ENCODE data around the gene RPEL1. TPM values are rescaled to one million over a fixed set of nuclear protein-coding genes. Genes with fewer than 3 reads are reported as not detected.

Gene RPEL1
- total and polyA plus RNA-seq, 2 of the 8 experiments (the other 6 are each of a cell fraction or from before 2014, with no cell fraction given), result 0.12 TPM; not detected in 1

- H3K27ac ChIP-seq (ENCODE audit: low read depth, low read length), result no peak overlapping the region
- TF ChIP-seq, protein P1, sequence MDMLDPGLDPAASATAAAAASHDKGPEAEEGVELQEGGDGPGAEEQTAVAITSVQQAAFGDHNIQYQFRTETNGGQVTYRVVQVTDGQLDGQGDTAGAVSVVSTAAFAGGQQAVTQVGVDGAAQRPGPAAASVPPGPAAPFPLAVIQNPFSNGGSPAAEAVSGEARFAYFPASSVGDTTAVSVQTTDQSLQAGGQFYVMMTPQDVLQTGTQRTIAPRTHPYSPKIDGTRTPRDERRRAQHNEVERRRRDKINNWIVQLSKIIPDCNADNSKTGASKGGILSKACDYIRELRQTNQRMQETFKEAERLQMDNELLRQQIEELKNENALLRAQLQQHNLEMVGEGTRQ (IDR thresholded peaks at IDR 0.05; ENCODE audit: low read length), result no peak
- no peak for TF ChIP-seq KDM4A (IDR thresholded peaks at IDR 0.05; ENCODE audit: low read depth, low read length, severe bottlenecking)
- TF ChIP-seq RBBP5 (IDR thresholded peaks at IDR 0.05; ENCODE audit: borderline replicate concordance, low read depth, low read length), result no peak
- TF ChIP-seq HDAC2 (IDR thresholded peaks at IDR 0.05; ENCODE audit: borderline replicate concordance in 1 of 2, low read depth in 2 of 2, low read length in 2 of 2), result no peak
- no peak for TF ChIP-seq POLR2AphosphoS5 (IDR thresholded peaks at IDR 0.05; ENCODE audit: low read depth, low read length)
- TF ChIP-seq ATF3 (IDR thresholded peaks at IDR 0.05; ENCODE audit: insufficient read depth, low read depth, low read length), result no peak
- no peak for TF ChIP-seq CTBP2 (IDR thresholded peaks at IDR 0.05; ENCODE audit: borderline replicate concordance, insufficient read depth, insufficient read length, low read length)
- TF ChIP-seq TAF7 (optimal IDR thresholded peaks at IDR 0.05; ENCODE audit: borderline replicate concordance, low read depth, low read length), result no peak
- TF ChIP-seq GTF2F1 (IDR thresholded peaks at IDR 0.05; ENCODE audit: borderline replicate concordance, low read depth, low read length), result no peak
- no peak for TF ChIP-seq TBP (IDR thresholded peaks at IDR 0.05; ENCODE audit: low read depth, low read length)
- no peak for TF ChIP-seq KDM5A (IDR thresholded peaks at IDR 0.05; ENCODE audit: low read length)
- TF ChIP-seq JUND (IDR thresholded peaks at IDR 0.05; ENCODE audit: low read length), result no peak
Observed at GRCh38 chr10:103287992-103288391, 42.3 kb downstream of the RPEL1 start.

More at GRCh38 chr10:103287992-103288391, 42.3 kb downstream of the RPEL1 start:
- H3K56ac ChIP-seq (replicated peaks; ENCODE audit: insufficient read length, low read depth, low read length), result no peak overlapping the region
- H3K9ac ChIP-seq (replicated peaks in 1 of 4; ENCODE audit: extremely low read depth in 1 of 4, low read depth in 3 of 4, low read length in 3 of 4), result no peak overlapping the region
- H3K4ac ChIP-seq (replicated peaks; ENCODE audit: insufficient read length, low read depth, low read length), result no peak overlapping the region
- FAIRE-seq, result no peak
- H3K36me3 ChIP-seq (ENCODE audit: control insufficient read depth in 2 of 4, insufficient read depth in 4 of 4, low read length in 3 of 4), result peaks cover 0 to 2% (median 0%) of the 10 kb centered on the region in 4 experiments; a peak in 1 of 8 replicates
- no peak for DNase-seq (ENCODE audit: low read depth in 1 of 2, low spot score in 2 of 2)
- H3K79me1 ChIP-seq (ENCODE audit: low read depth, low read length), result no peaks in the 10 kb centered on the region
- H2BK120ac ChIP-seq (replicated peaks; ENCODE audit: low read depth, low read length), result no peak overlapping the region
- H3K23me2 ChIP-seq (ENCODE audit: low read depth, low read length), result no peaks in the 10 kb centered on the region
- H3K4me2 ChIP-seq (ENCODE audit: insufficient read depth in 1 of 2, low read depth in 2 of 2, low read length in 2 of 2), result no peak overlapping the region
- no peak overlapping the region for H2AFZ ChIP-seq (ENCODE audit: low read length)
- H3K14ac ChIP-seq (ENCODE audit: insufficient read length), result no peak overlapping the region
- H4K20me1 ChIP-seq (replicated peaks in 1 of 2; ENCODE audit: control insufficient read depth in 1 of 2, insufficient read depth in 2 of 2, low read length in 2 of 2), result no peaks in the 10 kb centered on the region
- no peak overlapping the region for H4K91ac ChIP-seq (replicated peaks; ENCODE audit: insufficient read length, low read length)
- CTCF ChIA-PET (ENCODE audit: partially characterized antibody), result interaction anchor here (0.6 to 1.5 kb wide), 2 partner anchors 10 to 14 kb away, joined by 4 to 5 read pairs; no protein-coding TSS in a partner anchor
- no peak overlapping the region for H2BK5ac ChIP-seq (ENCODE audit: low read depth, low read length)
- no peaks in the 10 kb centered on the region for H3K9me3 ChIP-seq (ENCODE audit: insufficient read depth in 2 of 2, low read depth in 1 of 2, low read length in 1 of 2)
- H2BK15ac ChIP-seq (ENCODE audit: low read length), result no peak overlapping the region
- no peak overlapping the region for H3K18ac ChIP-seq (ENCODE audit: extremely low read depth, low read length)
- H4K8ac ChIP-seq (ENCODE audit: extremely low read depth, insufficient read depth, low read length), result no peak overlapping the region
- H4K5ac ChIP-seq (ENCODE audit: insufficient read length, low read depth, low read length), result no peak overlapping the region
- POLR2A ChIA-PET (ENCODE audit: partially characterized antibody), result interaction anchor here (2.8 kb wide), 1 partner anchor 11 kb away, joined by 10 read pairs; the partner anchor contains the start of gene INA
- 88% methylated on average over 5 of the region's 5 CpGs; no CpG with 5 or more reads in 1 of the 2 experiments for WGBS, 2 experiments (ENCODE audit: extremely low coverage in 1 of 2, insufficient coverage in 1 of 2, insufficient read length in 1 of 2, insufficient replicate concordance in 2 of 2, low coverage in 1 of 2, low lambda C conversion rate in 2 of 2, missing lambda C conversion rate in 1 of 2)
- no peak overlapping the region for H2BK20ac ChIP-seq (ENCODE audit: low read length)
- H3K27me3 ChIP-seq (replicated peaks in 1 of 4; ENCODE audit: control insufficient read depth in 3 of 4, extremely low read depth in 1 of 4, insufficient read depth in 3 of 4, low read length in 3 of 4), result no peaks in the 10 kb centered on the region
- no peak overlapping the region for H3K23ac ChIP-seq (ENCODE audit: insufficient read length)
- no peak overlapping the region for H3K4me3 ChIP-seq (ENCODE audit: extremely low read depth in 1 of 4, insufficient read depth in 2 of 4, low read depth in 3 of 4, low read length in 4 of 4)
- no peak overlapping the region for H2AK5ac ChIP-seq (ENCODE audit: low read depth, low read length)
- no peaks in the 10 kb centered on the region for H3K4me1 ChIP-seq (replicated peaks in 1 of 4; ENCODE audit: control insufficient read depth in 3 of 4, insufficient read depth in 4 of 4, low read length in 3 of 4)
- H2BK12ac ChIP-seq (ENCODE audit: low read depth, low read length), result no peak overlapping the region
- H3K79me2 ChIP-seq (ENCODE audit: control insufficient read depth in 1 of 2, insufficient read depth in 2 of 2, low read length in 2 of 2), result no peaks in the 10 kb centered on the region
